Esophagus (tissue), 2 donors: ENCODE data around the gene USP2. TPM values are rescaled to one million over a fixed set of nuclear protein-coding genes. Genes with fewer than 3 reads are reported as not detected.

ENCODE experiments used
- H3K27ac ChIP-seq, 2 donors: one replicate each; pipeline ENCODE4 v1.5.1; 2013; ENCODE audit warnings: low read depth in 2 of 2, mild to moderate bottlenecking in 2 of 2, inconsistent platforms in 1 of 2, low read length in 1 of 2, moderate library complexity in 1 of 2
- H3K27me3 ChIP-seq, 2 donors: one replicate each; pipeline ENCODE4 v1.6.1; 2013; ENCODE audit warnings: low read length in 2 of 2, control low read depth in 1 of 2, mild to moderate bottlenecking in 1 of 2; ENCODE audit not compliant: insufficient read depth in 2 of 2, control insufficient read depth in 1 of 2
- H3K36me3 ChIP-seq, 2 donors: one replicate each; pipeline ENCODE4 v1.6.1; 2013; ENCODE audit warnings: low read length in 1 of 2; ENCODE audit not compliant: control insufficient read depth in 2 of 2, insufficient read depth in 2 of 2
- H3K4me1 ChIP-seq, 2 donors: one replicate each; pipeline ENCODE4 v1.6.1; 2013; ENCODE audit warnings: low read length in 1 of 2; ENCODE audit not compliant: control insufficient read depth in 2 of 2, insufficient read depth in 2 of 2
- H3K4me3 ChIP-seq, 2 donors: one replicate each; pipeline ENCODE4 v1.5.1; 2013; ENCODE audit warnings: low read length in 2 of 2, mild to moderate bottlenecking in 2 of 2, low read depth in 1 of 2, moderate library complexity in 1 of 2
- H3K9me3 ChIP-seq, 2 donors: one replicate each; pipeline ENCODE4 v1.6.1; 2013; ENCODE audit warnings: mild to moderate bottlenecking in 2 of 2, low read depth in 1 of 2, low read length in 1 of 2, moderate library complexity in 1 of 2; ENCODE audit not compliant: control insufficient read depth in 2 of 2, insufficient read depth in 1 of 2
- WGBS, 2 donors: extraction: QIAGEN DNeasy Blood & Tissue Kit; methylation state at CpG; one replicate each; pipeline ENCODE4 v1.1.7; 2013; 5-methylcytosine and 5-hydroxymethylcytosine counted together
- polyA plus RNA-seq, 2 donors: library from polyadenylated mRNA; stranded (reverse); fragments of 200-250 nt; gene quantifications; one replicate each; pipeline ENCODE4 v1.2.3, GENCODE V29; 2013
- donor health status: healthy with polysubstance abuse.
- donor health status: Bipolar disorder and iron deficiency.

The USP2 gene
- polyA plus RNA-seq, 2 donors: 2.1 to 4.9 TPM

GRCh38 chr11:119339589-119340334 lies 41.7 kb downstream of the USP2 start:
- H3K27ac ChIP-seq: peak overlapping the region; percentile 63 to 82
- H3K9me3 ChIP-seq: no peaks in the 10 kb centered on the region
- WGBS, 2 donors: 7 to 9% methylated on average over 79 to 86 of the region's 86 CpGs
- H3K4me1 ChIP-seq: peaks cover 16 to 30% of the 10 kb centered on the region in 2 donors
- no peaks in the 10 kb centered on the region for H3K27me3 ChIP-seq
- H3K36me3 ChIP-seq: peaks cover 0 to 9% of the 10 kb centered on the region in 2 donors
- peak overlapping the region; percentile 37 to 38 for H3K4me3 ChIP-seq

- 54 to 61% methylated on average over 11 of the region's 11 CpGs for WGBS, 2 donors
- H3K27ac ChIP-seq: peak overlapping the region; percentile 2 to 38
- H3K4me3 ChIP-seq: peak overlapping the region; percentile 37 to 38
- H3K9me3 ChIP-seq: no peaks in the 10 kb centered on the region
- no peaks in the 10 kb centered on the region for H3K27me3 ChIP-seq
- H3K36me3 ChIP-seq: peaks cover 0 to 9% of the 10 kb centered on the region in 2 donors
- H3K4me1 ChIP-seq: peaks cover 16 to 30% of the 10 kb centered on the region in 2 donors
Measured at GRCh38 chr11:119338965-119339588, 42.4 kb downstream of the USP2 start.

DNA sequence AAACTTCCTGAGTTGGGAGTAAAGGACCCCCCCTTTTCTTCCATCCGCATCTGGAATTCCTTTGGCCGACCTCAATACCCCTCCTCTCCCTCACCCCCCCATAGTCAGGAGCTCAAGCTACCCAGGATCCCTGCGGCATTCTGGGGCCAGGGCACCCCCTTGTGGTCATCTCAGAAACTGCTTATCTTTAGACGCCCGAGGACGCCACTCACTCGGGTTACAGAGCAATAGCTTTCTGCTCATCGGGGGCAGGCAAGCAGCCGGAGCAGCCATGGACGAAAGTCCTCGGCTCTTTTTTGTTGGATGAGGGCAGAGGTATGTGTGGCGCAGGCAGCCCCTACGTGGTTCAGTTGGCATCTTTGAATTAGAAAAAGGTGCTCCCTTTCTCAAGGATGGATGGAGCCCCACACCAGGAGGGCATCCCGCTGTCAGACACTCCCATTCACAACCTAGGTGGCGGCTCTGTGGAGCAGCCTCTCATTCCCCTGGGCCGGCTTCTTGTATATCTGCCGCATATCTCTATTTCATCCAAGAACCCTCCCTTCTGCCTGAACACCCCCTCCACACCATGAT lies 43.1 kb downstream of the USP2 start:
- Histone ChIP-seq H3K4me3 (no peak overlapping the region), H3K27me3 (no peaks in the 10 kb centered on the region), H3K9me3 (no peaks in the 10 kb centered on the region), H3K36me3 (peaks cover 0 to 9% of the 10 kb centered on the region in 2 donors), H3K4me1 (peaks cover 16 to 30% of the 10 kb centered on the region in 2 donors), H3K27ac (peak overlapping the region; percentile 38 to 60)
- 22 to 25% methylated on average over 17 of the region's 17 CpGs for WGBS, 2 donors

DNA sequence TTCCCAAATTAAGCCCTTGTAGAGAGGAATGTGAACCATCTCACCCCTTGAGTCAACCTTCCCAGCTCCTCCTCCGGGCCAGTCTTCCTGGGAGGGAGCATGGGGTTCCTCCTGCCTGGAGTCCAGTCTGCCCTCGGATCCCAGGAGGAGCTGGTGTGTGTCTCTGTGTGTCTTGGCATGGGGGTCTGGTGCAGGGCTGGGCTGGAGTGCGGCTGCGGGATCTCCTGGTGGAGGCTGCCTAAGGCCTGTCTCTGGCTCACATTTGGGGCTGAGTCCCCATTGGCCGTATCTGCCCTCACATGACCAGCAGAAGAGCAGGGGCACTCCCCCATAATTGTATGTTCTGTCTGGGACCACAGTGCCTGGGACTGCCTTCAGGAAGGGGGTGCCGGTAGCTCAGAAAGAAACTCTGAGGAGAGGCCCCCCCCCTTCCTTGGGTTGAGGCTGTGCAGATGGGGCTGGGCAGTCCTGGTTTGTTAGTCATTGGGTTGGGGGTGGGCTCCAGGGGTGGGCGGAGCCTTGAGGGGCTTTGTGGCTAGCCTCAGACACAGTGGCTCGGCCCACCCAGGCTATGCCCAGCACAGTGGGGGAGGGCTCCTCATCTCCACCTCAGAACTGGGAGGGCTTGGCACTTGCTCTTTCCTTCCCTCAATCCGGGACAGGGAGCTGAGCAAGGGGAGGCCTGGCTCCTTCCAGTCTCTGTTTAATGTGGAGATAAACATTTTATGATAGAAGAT lies 43.7 kb downstream of the USP2 start:
- H3K4me1 ChIP-seq: peaks cover 16 to 30% of the 10 kb centered on the region in 2 donors
- peak overlapping the region; percentile 44 to 60 for H3K27ac ChIP-seq
- WGBS, 2 donors: 57 to 71% methylated on average over 9 of the region's 9 CpGs

DNA sequence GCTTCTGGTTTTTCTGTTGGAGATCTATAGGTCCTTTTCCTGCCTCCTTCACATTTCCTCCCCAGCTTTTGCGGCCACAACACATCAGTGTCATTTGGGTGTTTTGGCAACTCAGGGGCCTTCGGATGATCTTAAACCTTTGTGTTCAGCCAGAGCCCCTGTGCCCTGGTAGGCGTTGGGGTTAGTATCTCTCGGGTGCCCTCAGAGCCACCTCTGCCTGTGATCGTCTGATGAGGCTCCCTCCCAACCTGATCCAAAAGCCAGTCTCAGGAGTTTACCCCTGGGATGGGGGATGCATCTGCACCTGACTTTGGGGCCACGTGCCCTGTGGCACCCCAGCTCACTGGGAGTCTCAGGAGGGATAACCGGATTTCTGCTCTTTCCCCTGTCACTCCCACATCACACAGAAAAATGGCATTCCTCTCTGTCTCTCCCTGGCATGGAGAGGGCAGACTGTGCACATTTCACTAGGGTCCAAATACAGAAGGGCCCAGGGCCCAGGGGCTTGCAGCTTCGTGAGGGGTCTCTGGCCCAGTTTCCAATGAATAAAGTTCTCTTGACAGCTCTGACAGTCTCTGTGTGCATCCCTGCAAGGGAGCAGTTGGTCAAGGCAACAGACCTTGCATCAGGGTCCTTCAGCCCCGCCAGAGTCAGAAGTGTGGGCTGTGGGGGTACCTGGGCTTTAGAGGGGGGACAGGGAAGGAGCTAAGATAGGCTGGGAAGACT lies 44.6 kb downstream of the USP2 start:
- Histone ChIP-seq H3K36me3 (peaks cover 0 to 9% of the 10 kb centered on the region in 2 donors), H3K9me3 (no peaks in the 10 kb centered on the region), H3K27ac (no peak overlapping the region), H3K4me3 (no peak overlapping the region), H3K27me3 (no peaks in the 10 kb centered on the region), H3K4me1 (peaks cover 16 to 30% of the 10 kb centered on the region in 2 donors)
- WGBS, 2 donors: 84% methylated on average over 9 of the region's 9 CpGs

More for the DNA sequence above, 43.7 kb downstream of the USP2 start:
- Histone ChIP-seq H3K4me3 (no peak overlapping the region), H3K27me3 (no peaks in the 10 kb centered on the region), H3K36me3 (peaks cover 0 to 9% of the 10 kb centered on the region in 2 donors), H3K9me3 (no peaks in the 10 kb centered on the region)

- peaks cover 0 to 9% of the 10 kb centered on the region in 2 donors for H3K36me3 ChIP-seq
- no peaks in the 10 kb centered on the region for H3K27me3 ChIP-seq
- no peak overlapping the region for H3K27ac ChIP-seq
- no peaks in the 10 kb centered on the region for H3K9me3 ChIP-seq
- peaks cover 16 to 25% of the 10 kb centered on the region in 2 donors for H3K4me1 ChIP-seq
- no peak overlapping the region for H3K4me3 ChIP-seq
- WGBS, 2 donors: 83 to 86% methylated on average over 30 of the region's 30 CpGs
Measured at GRCh38 chr11:119335655-119336543, 45.6 kb downstream of the USP2 start.

GRCh38 chr11:119335091-119335654 lies 46.3 kb downstream of the USP2 start:
- Histone ChIP-seq H3K4me1 (peaks cover 14 to 25% of the 10 kb centered on the region in 2 donors), H3K36me3 (peaks cover 0 to 9% of the 10 kb centered on the region in 2 donors), H3K27me3 (no peaks in the 10 kb centered on the region), H3K4me3 (peak overlapping the region; percentile 89 to 94), H3K9me3 (no peaks in the 10 kb centered on the region), H3K27ac (peak overlapping the region in 1 of 2 donors; percentile 83)
- WGBS, 2 donors: 65% methylated on average over 15 of the region's 15 CpGs

DNA sequence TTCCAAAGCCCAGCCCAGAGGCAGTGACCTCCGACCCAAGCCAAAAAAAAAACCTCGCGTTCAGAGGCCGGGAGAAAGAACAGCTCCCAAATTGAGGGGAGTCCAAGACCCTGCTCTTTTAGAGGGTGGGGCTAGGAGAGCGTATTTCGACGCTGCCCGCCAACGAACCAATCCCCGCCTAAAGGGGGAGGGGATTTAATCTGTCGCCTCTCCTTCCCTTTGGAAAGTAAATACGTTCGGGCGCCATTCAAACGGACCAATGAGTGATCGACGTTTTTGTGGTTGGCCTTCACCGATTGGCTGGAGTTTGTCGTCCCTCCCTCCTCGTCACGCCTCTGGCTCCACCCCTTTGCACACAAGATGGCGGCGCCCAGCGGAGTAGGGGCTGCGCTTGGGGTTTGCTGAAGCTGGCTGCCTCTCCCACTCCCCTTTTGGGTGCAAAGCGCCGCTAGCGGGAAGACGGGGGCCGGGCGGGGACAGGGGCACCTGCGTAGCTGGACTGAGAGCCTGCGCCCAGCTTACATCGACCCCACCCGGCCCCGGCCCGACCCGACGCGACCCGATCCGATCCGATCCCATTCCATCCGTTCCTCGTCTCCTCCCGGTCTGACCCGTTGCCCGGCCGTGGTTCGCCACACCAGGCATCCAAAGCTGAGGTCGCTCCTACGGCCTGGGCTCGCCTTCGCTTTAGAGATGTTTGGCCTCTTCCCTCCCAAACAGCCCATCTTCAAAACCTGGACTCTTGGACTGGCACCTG lies 47.1 kb downstream of the USP2 start, which contains the start of gene RNF26:
TSS of gene RNF26 (plus strand) at position 354 of the 757 bp plus-strand sequence. CDS start 596 bp downstream, outside the sequence.
- Histone ChIP-seq H3K27ac (peak within 1 kb of the TSS; percentile 70 to 83), H3K4me1 (peaks cover 11 to 22% of the 10 kb centered on the region in 2 donors), H3K9me3 (no peaks in the 10 kb centered on the region), H3K27me3 (no peaks in the 10 kb centered on the region), H3K36me3 (peaks cover 0 to 9% of the 10 kb centered on the region in 2 donors), H3K4me3 (peak within 1 kb of the TSS; percentile 89 to 94)
- WGBS, 2 donors: 0 to 1% methylated on average over 45 to 54 of the region's 54 CpGs
